Spleen (tissue), 11 donors: ENCODE results near the gene MC1R. TPM values are rescaled to one million over a fixed set of nuclear protein-coding genes. Genes with fewer than 3 reads are reported as not detected.

Experiments
- DNase-seq: peaks from one replicate; pipeline ENCODE4 v3.0.0-alpha.2; 2020
- H3K27ac ChIP-seq, 8 donors: fragments of 200-600 bp; sonication (generic) in 7 of 8; 1 replicate in 4 of 8; 2 replicates in 4 of 8; pipeline versions ENCODE4 v1.5.0 to v1.8.0; 2016 to 2021; ENCODE audit warnings: inconsistent platforms in 4 of 8, mild to moderate bottlenecking in 4 of 8, moderate library complexity in 1 of 8
- H3K27me3 ChIP-seq, 7 donors: fragments of 200-600 bp; sonication (generic) in 6 of 7; replicated peaks in 1 of 7; 1 replicate in 4 of 7; 2 replicates in 3 of 7; pipeline versions ENCODE4 v1.5.0 to v1.8.0; 2016 to 2021; ENCODE audit warnings: inconsistent platforms in 3 of 7, mild to moderate bottlenecking in 1 of 7
- H3K36me3 ChIP-seq, 6 donors: fragments of 200-600 bp; sonication (generic) in 5 of 6; 1 replicate in 4 of 6; 2 replicates in 2 of 6; pipeline versions ENCODE4 v1.5.0 to v1.8.0; 2016 to 2021; ENCODE audit warnings: inconsistent platforms in 2 of 6
- H3K4me1 ChIP-seq, 6 donors: fragments of 200-600 bp; sonication (generic) in 5 of 6; 1 replicate in 3 of 6; 2 replicates in 3 of 6; pipeline versions ENCODE4 v1.5.0 to v1.8.0; 2016 to 2021; ENCODE audit warnings: inconsistent platforms in 3 of 6
- H3K4me3 ChIP-seq, 8 donors: fragments of 200-600 bp; sonication (generic) in 7 of 8; 1 replicate in 4 of 8; 2 replicates in 4 of 8; pipeline versions ENCODE4 v1.5.0 to v1.8.0; 2016 to 2021; ENCODE audit warnings: inconsistent platforms in 4 of 8, mild to moderate bottlenecking in 4 of 8, moderate library complexity in 2 of 8
- H3K9me3 ChIP-seq, 8 donors: fragments of 200-600 bp; sonication (generic) in 7 of 8; 1 replicate in 4 of 8; 2 replicates in 4 of 8; pipeline versions ENCODE4 v1.5.0 to v1.8.0; 2016 to 2021; ENCODE audit warnings: inconsistent platforms in 4 of 8
- POLR2A ChIP-seq, 3 donors: fragments of 450-650 bp; IDR thresholded peaks; one replicate each; pipeline ENCODE4 v1.5.1; 2017; ENCODE audit warnings: antibody characterized with exemption in 3 of 3, mild to moderate bottlenecking in 1 of 3
- POLR2AphosphoS5 ChIP-seq, 3 donors: sonication (generic); formaldehyde crosslinking; IDR thresholded peaks; one replicate each; pipeline ENCODE4 v1.5.1; 2017; ENCODE audit warnings: antibody characterized with exemption in 3 of 3
- WGBS, 5 donors: extraction: QIAGEN DNeasy Blood & Tissue Kit in 3 of 5; methylation state at CpG; one replicate each; pipeline versions ENCODE4 v1.1.5 to v1.1.7; 2013 to 2018; 5-methylcytosine and 5-hydroxymethylcytosine counted together
- intact Hi-C: fragments of 100-400 bp; cut with DNase I; formaldehyde crosslinking; loops from one replicate; pipeline ENCODE4 v1.15.0; 2023; ENCODE audit warnings: low total_unique reads
- polyA plus RNA-seq, 3 donors: library from polyadenylated mRNA; stranded (reverse); fragments of 200-250 nt; gene quantifications; one replicate each; pipeline ENCODE4 v1.2.1, GENCODE V29; 2013
- total RNA-seq, 7 donors: library from RNA; depleted of rRNA in 3 of 7; stranded (reverse); fragments of >200 nt in 3 of 7; fragmentation: NEBNext Ultra II Directional in 4 of 7; extraction: Animal tissue kit (Norgen Biotek cat#: 25700) in 4 of 7; gene quantifications; one replicate each; pipeline versions ENCODE4 v1.1.0 to v1.2.1, GENCODE V29; 2016 to 2021
- TF ChIP-seq, protein P1 (sequence below), 11 experiments: fragments of 200-600 bp in 7 of 11; fragments of 450-650 bp in 4 of 11; sonication (generic) in 4 of 11; IDR thresholded peaks in 8 of 11; conservative IDR thresholded peaks in 3 of 11; 1 replicate in 7 of 11; 2 replicates in 4 of 11; pipeline versions ENCODE4 v1.4.0 to v1.8.0; 2016 to 2021; ENCODE audit warnings: antibody characterized with exemption in 11 of 11, inconsistent platforms in 4 of 11, mild to moderate bottlenecking in 1 of 11
- donor health status: healthy with polysubstance abuse.
- donor health status: DM: no; HTN: no; CAD: no; lungs with moderate emphysema.
- donor health status: DM: no; HTN: no; CAD: no.
- donor health status: Bipolar disorder and iron deficiency.
- donor health status: healthy.
- donor health status: DM: no; HTN: no; CAD: no.
- donor health status: DM: yes; HTN: yes; CAD: no.

Gene MC1R
- total and polyA plus RNA-seq, 10 donors = 2.4 to 12.5 (median 4.5) TPM

DNA sequence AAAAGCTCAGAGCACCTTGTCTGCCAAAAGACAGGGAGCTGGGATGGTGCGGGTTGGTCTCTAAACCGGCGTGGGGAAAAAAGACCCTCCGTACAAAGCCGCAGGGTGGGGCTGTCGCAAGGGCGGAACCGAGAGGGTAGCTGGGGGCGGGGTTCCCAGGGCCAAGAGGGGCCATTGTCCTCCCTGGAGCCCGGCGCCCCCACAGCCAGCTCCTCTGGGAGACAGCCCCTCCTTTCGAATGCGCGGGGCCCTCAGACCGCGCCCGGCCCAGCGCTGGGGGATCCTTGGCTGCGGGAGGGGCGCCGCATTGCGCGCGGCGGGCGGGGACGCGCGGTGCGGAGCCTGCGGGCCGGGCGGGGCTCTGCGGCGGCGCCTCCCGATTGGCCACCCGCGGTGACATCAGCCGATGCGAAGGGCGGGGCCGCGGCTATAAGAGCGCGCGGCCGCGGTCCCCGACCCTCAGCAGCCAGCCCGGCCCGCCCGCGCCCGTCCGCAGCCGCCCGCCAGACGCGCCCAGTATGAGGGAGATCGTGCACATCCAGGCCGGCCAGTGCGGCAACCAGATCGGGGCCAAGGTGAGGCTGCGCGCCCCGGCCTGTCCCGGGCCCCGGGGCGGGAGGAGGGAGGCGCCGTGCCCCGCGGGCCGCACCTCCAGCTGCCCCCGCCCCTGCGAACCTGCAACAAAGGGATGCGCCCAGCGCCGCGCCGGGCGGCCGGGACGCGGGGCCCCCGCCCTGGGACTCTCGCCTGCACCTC is 4.4 kb downstream of the MC1R start, which contains the start of gene TUBB3:
TSS of gene TUBB3 (plus strand) at position 459 of the 756 bp plus-strand sequence. CDS start at position 519, 60 bp downstream.
- peaks cover 3 to 100% (median 91%) of the 10 kb centered on the region in 7 donors for H3K27me3 ChIP-seq
- peak; percentile 54 to 62 (median 55) for TF ChIP-seq POLR2AphosphoS5 (IDR thresholded peaks at IDR 0.05)
- no peak for TF ChIP-seq POLR2A (IDR thresholded peaks at IDR 0.05)
- TF ChIP-seq, protein P1, sequence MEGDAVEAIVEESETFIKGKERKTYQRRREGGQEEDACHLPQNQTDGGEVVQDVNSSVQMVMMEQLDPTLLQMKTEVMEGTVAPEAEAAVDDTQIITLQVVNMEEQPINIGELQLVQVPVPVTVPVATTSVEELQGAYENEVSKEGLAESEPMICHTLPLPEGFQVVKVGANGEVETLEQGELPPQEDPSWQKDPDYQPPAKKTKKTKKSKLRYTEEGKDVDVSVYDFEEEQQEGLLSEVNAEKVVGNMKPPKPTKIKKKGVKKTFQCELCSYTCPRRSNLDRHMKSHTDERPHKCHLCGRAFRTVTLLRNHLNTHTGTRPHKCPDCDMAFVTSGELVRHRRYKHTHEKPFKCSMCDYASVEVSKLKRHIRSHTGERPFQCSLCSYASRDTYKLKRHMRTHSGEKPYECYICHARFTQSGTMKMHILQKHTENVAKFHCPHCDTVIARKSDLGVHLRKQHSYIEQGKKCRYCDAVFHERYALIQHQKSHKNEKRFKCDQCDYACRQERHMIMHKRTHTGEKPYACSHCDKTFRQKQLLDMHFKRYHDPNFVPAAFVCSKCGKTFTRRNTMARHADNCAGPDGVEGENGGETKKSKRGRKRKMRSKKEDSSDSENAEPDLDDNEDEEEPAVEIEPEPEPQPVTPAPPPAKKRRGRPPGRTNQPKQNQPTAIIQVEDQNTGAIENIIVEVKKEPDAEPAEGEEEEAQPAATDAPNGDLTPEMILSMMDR (IDR thresholded peaks at IDR 0.05 in 8 of 11, conservative IDR thresholded peaks at IDR 0.05 in 3 of 11) = no peak
- peak within 1 kb of the TSS in 7 of 8 donors; percentile 41 to 84 (median 73) for H3K27ac ChIP-seq
- H3K4me1 ChIP-seq = peaks cover 40 to 90% (median 79%) of the 10 kb centered on the region in 6 donors
- peak within 1 kb of the TSS; percentile 30 to 75 (median 52) for H3K4me3 ChIP-seq
- H3K36me3 ChIP-seq = no peaks in the 10 kb centered on the region
- 1 to 3% (median 2%) methylated on average over 14 to 88 of the region's 88 CpGs for WGBS, 5 donors
- intact Hi-C loops = no loop called here
- DNase-seq = no peak
- no peaks in the 10 kb centered on the region for H3K9me3 ChIP-seq

DNA sequence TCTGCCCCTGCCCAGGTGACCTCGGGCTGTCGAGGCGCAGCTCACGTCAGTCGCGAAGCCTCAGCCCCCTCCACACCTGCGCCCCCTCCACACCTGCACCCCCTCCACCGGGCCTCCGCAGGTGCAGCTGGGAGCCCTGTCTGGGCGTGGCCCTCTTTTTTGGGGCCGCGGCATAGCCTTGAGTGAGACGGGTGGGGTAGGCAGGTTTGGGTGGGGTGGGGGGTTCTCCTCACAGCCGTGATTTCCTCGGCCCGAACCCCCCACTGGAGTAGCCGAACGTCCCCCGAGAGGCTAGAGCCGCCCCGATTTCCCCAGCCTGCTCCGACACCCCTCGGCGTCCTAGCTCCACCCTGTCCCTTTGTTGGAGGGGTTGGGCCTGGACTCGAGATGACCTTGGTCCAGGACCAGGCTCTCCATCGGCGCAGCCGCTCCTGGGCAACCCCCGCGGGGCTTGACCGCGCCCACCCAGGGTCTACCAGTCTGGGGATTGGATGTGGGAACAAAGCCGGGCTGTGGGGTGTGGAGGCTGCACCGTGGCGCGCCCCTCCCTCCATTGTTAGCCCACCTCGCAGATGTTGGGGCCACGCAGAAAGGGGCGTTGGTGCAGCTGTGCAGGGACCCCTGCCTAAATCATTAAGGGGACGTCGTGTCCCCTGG is 5.1 kb downstream of the MC1R start:
- Histone ChIP-seq H3K4me1 (peaks cover 33 to 83% (median 72%) of the 10 kb centered on the region in 6 donors), H3K9me3 (no peaks in the 10 kb centered on the region), H3K27ac (peak overlapping the region in 1 of 8 donors; percentile 84), H3K4me3 (peak overlapping the region; percentile 30 to 75 (median 52)), H3K27me3 (peaks cover 3 to 100% (median 90%) of the 10 kb centered on the region in 7 donors), H3K36me3 (no peaks in the 10 kb centered on the region)
- no peak for DNase-seq
- WGBS, 5 donors = 4 to 5% (median 5%) methylated on average over 13 to 41 of the region's 41 CpGs
- intact Hi-C loops = no loop called here
- TF ChIP-seq POLR2A (IDR thresholded peaks at IDR 0.05) (no peak), POLR2AphosphoS5 (IDR thresholded peaks at IDR 0.05) (no peak)
- TF ChIP-seq, protein P1 (IDR thresholded peaks at IDR 0.05 in 8 of 11, conservative IDR thresholded peaks at IDR 0.05 in 3 of 11) = no peak

DNA sequence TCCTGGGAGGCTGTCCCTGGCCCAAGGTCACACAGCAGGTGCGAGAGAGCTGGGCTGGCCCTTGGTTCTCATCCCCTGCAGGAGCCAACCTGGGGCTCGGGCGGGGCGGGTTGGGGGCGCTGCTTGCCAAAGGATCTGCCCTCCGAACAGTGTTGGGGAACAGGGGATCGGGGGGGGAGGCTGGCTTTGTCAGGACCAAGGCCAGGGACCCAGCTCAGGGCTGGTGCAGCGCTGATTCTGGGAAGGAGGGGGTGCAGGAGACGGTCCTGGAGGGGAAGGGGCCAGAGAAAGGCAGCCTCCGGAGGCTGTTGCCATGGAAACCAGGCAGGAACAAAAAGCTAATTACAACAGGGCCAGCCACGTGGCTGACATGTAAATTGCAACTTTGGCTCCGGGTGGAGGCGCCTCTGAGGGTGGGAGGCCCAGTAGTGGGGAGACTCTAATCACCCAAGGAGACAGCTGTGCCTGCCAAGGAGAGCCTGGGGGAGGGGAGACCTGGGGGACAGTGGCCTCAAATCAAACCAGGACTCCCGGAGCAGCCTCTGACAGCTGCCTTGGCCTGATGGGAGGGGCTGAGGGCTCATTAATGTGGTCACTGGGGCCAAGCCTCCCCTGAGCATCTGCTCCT is 5.7 kb downstream of the MC1R start:
- WGBS, 5 donors = 2 to 7% (median 4%) methylated on average over 13 to 14 of the region's 14 CpGs
- Histone ChIP-seq H3K27ac (no peak overlapping the region), H3K36me3 (no peaks in the 10 kb centered on the region), H3K27me3 (peaks cover 3 to 100% (median 84%) of the 10 kb centered on the region in 7 donors), H3K4me3 (peak overlapping the region in 2 of 8 donors; percentile 56 to 75), H3K9me3 (no peaks in the 10 kb centered on the region), H3K4me1 (peaks cover 30 to 77% (median 66%) of the 10 kb centered on the region in 6 donors)
- TF ChIP-seq, protein P1 (IDR thresholded peaks at IDR 0.05 in 8 of 11, conservative IDR thresholded peaks at IDR 0.05 in 3 of 11) = no peak
- TF ChIP-seq POLR2A (IDR thresholded peaks at IDR 0.05) (no peak), POLR2AphosphoS5 (IDR thresholded peaks at IDR 0.05) (no peak)
- DNase-seq = no peak
- intact Hi-C loops = no loop called here
